Measurements from ENCODE around the gene PDXP.

PDXP gene

GRCh38 chr22:37714634-37715033, 56.1 kb downstream of the PDXP start:
- Histone ChIP-seq H3K27me3 (ENCODE audit: insufficient read depth, low read length) (no peaks in the 10 kb centered on the region), H3K36me3 (ENCODE audit: insufficient read depth, low read depth, low read length) (peaks cover 43% of the 10 kb centered on the region; the same call in 1 of the 2 replicates)

DNA sequence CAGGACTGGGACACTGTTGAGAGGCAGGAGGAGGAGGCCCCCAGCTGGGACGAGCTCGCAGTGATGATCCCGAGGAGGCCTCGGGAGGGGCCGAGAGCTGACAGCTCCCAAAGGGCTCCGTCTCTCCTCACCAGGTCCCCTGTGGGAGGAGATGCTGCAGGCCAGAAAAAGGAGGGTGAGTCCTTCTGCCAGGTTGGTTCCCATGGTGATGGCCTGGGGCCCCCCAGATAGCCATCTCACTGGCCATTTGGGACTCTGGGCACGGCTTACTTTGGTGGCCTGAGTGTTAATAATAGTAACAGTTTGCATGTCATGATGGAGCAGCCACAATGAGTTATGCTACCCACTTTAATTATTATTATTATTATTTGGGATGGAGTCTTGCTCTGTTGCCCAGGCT, 57.2 kb downstream of the PDXP start:
- H3K27ac ChIP-seq (ENCODE audit: low read length), result no peak overlapping the region
- no peaks in the 10 kb centered on the region for H3K9me3 ChIP-seq (ENCODE audit: insufficient read depth, low read depth, low read length)
- no peak overlapping the region for H3K9ac ChIP-seq (ENCODE audit: low read depth, low read length)
- peaks cover 32% of the 10 kb centered on the region; the same call in 1 of the 2 replicates for H3K36me3 ChIP-seq (ENCODE audit: insufficient read depth, low read depth, low read length)
- no peaks in the 10 kb centered on the region for H3K4me1 ChIP-seq (ENCODE audit: insufficient read depth, low read length)
- H3K4me3 ChIP-seq (ENCODE audit: low read length), result no peak overlapping the region
- no peaks in the 10 kb centered on the region for H3K27me3 ChIP-seq (ENCODE audit: insufficient read depth, low read length)

More at GRCh38 chr22:37714634-37715033, 56.1 kb downstream of the PDXP start:
- no peaks in the 10 kb centered on the region for H3K4me1 ChIP-seq (ENCODE audit: insufficient read depth, low read length)
- no peak overlapping the region for H3K9ac ChIP-seq (ENCODE audit: low read depth, low read length)
- H3K27ac ChIP-seq (ENCODE audit: low read length), result no peak overlapping the region
- H3K4me3 ChIP-seq (ENCODE audit: low read length), result no peak overlapping the region
- no peaks in the 10 kb centered on the region for H3K9me3 ChIP-seq (ENCODE audit: insufficient read depth, low read depth, low read length)
